HepG2 (cell line): Measurements from ENCODE around the gene TRIM44. TPM values are rescaled to one million over a fixed set of nuclear protein-coding genes. Genes with fewer than 3 reads are reported as not detected.
A peak's percentile ranks its signal among the peaks of the same experiment; 100 is the strongest.

ENCODE experiments used
- ATAC-seq: fragments of 200-7000 bp; cut with Tn5 transposase; 3 replicates; pipeline ENCODE4 v1.9.1; 2020; ENCODE audit warnings: mild to moderate bottlenecking, moderate library complexity
- BruUV-seq: library from RNA; stranded (reverse); fragments of 400-500 nt; replicated peaks from 2 replicates; lab custom pipeline; 2021; lab: Mats Ljungman, UMichigan
- CTCF ChIA-PET: fragments of 300-600 bp; formaldehyde crosslinking; extraction: SDS; loops from one replicate; lab custom pipeline; 2021; ENCODE audit warnings: low total read pairs, inconsistent platforms, low intra/inter-chr PET ratio; lab: Yijun Ruan, JAX
- POLR2A ChIA-PET: fragments of 350-600 bp; sonication (Branson Sonifier 250); formaldehyde crosslinking; loops from one replicate; lab custom pipeline; 2020; ENCODE audit warnings: antibody characterized with exemption, inconsistent platforms; lab: Yijun Ruan, JAX
- DNase-seq: peaks from one replicate; pipeline ENCODE4 v3.0.0-alpha.2; 2015; ENCODE audit warnings: low spot score
- FAIRE-seq: peaks from 3 replicates; lab custom pipeline; 2011; peaks lifted over from hg19 to GRCh38; lab: Jason Lieb, UNC
- H2AFZ ChIP-seq: one replicate; pipeline ENCODE4 v1.6.1; 2011; ENCODE audit warnings: low read length, inconsistent platforms
- H3K27ac ChIP-seq: fragments of 300-600 bp; 3 replicates; pipeline ENCODE4 v1.8.0; 2011; ENCODE audit warnings: mixed run types, mild to moderate bottlenecking, mixed read lengths, low read length, inconsistent platforms; ENCODE audit not compliant: insufficient read depth; ENCODE audit errors: extremely low read length
- H3K27me3 ChIP-seq, 2 experiments: fragments of 200-600 bp in 1 of 2; 2 replicates in 1 of 2; 3 replicates in 1 of 2; pipeline versions ENCODE4 v1.6.0 to v1.8.0; 2011; ENCODE audit warnings: low read length in 2 of 2, mild to moderate bottlenecking in 2 of 2, moderate library complexity in 2 of 2, inconsistent platforms in 1 of 2; ENCODE audit not compliant: insufficient read depth in 2 of 2, control insufficient read depth in 1 of 2
- H3K36me3 ChIP-seq, 2 experiments: fragments of 200-600 bp in 1 of 2; replicated peaks in 1 of 2; 2 replicates in 1 of 2; 3 replicates in 1 of 2; pipeline versions ENCODE4 v1.5.1 to v1.8.0; 2011; ENCODE audit warnings: low read length in 2 of 2, inconsistent platforms in 1 of 2; ENCODE audit not compliant: insufficient read depth in 2 of 2, control insufficient read depth in 1 of 2
- H3K4me1 ChIP-seq: 2 replicates; pipeline ENCODE4 v1.5.1; 2012; ENCODE audit warnings: low read length, inconsistent platforms; ENCODE audit not compliant: insufficient read depth
- H3K4me2 ChIP-seq: 2 replicates; pipeline ENCODE4 v1.6.0; 2011; ENCODE audit warnings: low read depth, low read length, inconsistent platforms
- H3K4me3 ChIP-seq, 3 experiments: fragments of 200-600 bp in 1 of 3; sonication (generic), shearing (Covaris generic) in 1 of 3; replicated peaks in 1 of 3; 2 replicates each; pipeline ENCODE4 v1.5.1; 2011 to 2016; ENCODE audit warnings: low read length in 3 of 3, inconsistent platforms in 2 of 3, low read depth in 2 of 3, mild to moderate bottlenecking in 2 of 3, control low read depth in 1 of 3, mixed read lengths in 1 of 3; ENCODE audit not compliant: insufficient read depth in 1 of 3
- H3K79me2 ChIP-seq: one replicate; pipeline ENCODE4 v1.6.1; 2011; ENCODE audit warnings: low read length, inconsistent platforms; ENCODE audit not compliant: insufficient read depth
- H3K9ac ChIP-seq: 2 replicates; pipeline ENCODE4 v1.6.0; 2011; ENCODE audit warnings: mild to moderate bottlenecking, low read depth, low read length, inconsistent platforms; ENCODE audit not compliant: insufficient read depth
- H3K9me3 ChIP-seq: 2 replicates; pipeline ENCODE4 v1.5.1; 2012; ENCODE audit warnings: mild to moderate bottlenecking, low read length
- H4K20me1 ChIP-seq: 2 replicates; pipeline ENCODE4 v1.6.0; 2011; ENCODE audit warnings: inconsistent platforms, mild to moderate bottlenecking, low read length, moderate library complexity; ENCODE audit not compliant: insufficient read depth
- CCDC6 ChIP-seq: sonication (generic); formaldehyde crosslinking; IDR thresholded peaks from 2 replicates; pipeline ENCODE4 v1.8.1; 2022; ENCODE audit warnings: mild to moderate bottlenecking, missing genetic modification reagents, moderate library complexity
- FOXA1 ChIP-seq, 2 experiments: fragments of 450-650 bp in 1 of 2; sonication (generic) in 1 of 2; formaldehyde crosslinking in 1 of 2; IDR thresholded peaks; 2 replicates each; pipeline versions ENCODE4 v1.4.0 to v1.6.1; 2016 to 2020; ENCODE audit warnings: missing genetic modification reagents in 1 of 2
- HNF4A ChIP-seq: sonication (generic); formaldehyde crosslinking; IDR thresholded peaks from 2 replicates; pipeline ENCODE4 v1.4.0; 2020; ENCODE audit warnings: missing genetic modification reagents
- MAFK ChIP-seq, 2 experiments: IDR thresholded peaks in 1 of 2; conservative IDR thresholded peaks in 1 of 2; 2 replicates each; pipeline ENCODE4 v1.6.1; 2011; ENCODE audit warnings: improper control_type of control experiment in 2 of 2, low read length in 2 of 2
- MAZ ChIP-seq, 2 experiments: sonication (generic) in 1 of 2; formaldehyde crosslinking in 1 of 2; IDR thresholded peaks; 2 replicates each; pipeline versions ENCODE4 v1.5.0 to v1.6.1; 2012 to 2020; ENCODE audit warnings: low read depth in 2 of 2, mild to moderate bottlenecking in 2 of 2, borderline replicate concordance in 1 of 2, improper control_type of control experiment in 1 of 2, low read length in 1 of 2, missing genetic modification reagents in 1 of 2, moderate library complexity in 1 of 2
- PAXIP1 ChIP-seq: sonication (generic); formaldehyde crosslinking; conservative IDR thresholded peaks from 2 replicates; pipeline ENCODE4 v1.4.0; 2020; ENCODE audit warnings: mild to moderate bottlenecking, missing genetic modification reagents, moderate library complexity
- TEAD3 ChIP-seq: optimal IDR thresholded peaks from 2 replicates; pipeline ENCODE3; 2016; ENCODE audit warnings: borderline replicate concordance
- U2AF1 ChIP-seq: fragments of 200-400 bp; formaldehyde crosslinking; optimal IDR thresholded peaks from 2 replicates; pipeline ENCODE3; 2017; ENCODE audit warnings: mild to moderate bottlenecking, low read depth, low read length
- ZNF235 ChIP-seq: sonication (generic); formaldehyde crosslinking; IDR thresholded peaks from 2 replicates; pipeline ENCODE4 v1.8.1; 2023; ENCODE audit warnings: mild to moderate bottlenecking, missing genetic modification reagents, borderline replicate concordance
- ZNF296 ChIP-seq: sonication (generic); formaldehyde crosslinking; conservative IDR thresholded peaks from 2 replicates; pipeline ENCODE4 v1.5.0; 2020; ENCODE audit warnings: mild to moderate bottlenecking, missing genetic modification reagents
- ZNF430 ChIP-seq: sonication (generic); formaldehyde crosslinking; IDR thresholded peaks from 2 replicates; pipeline ENCODE4 v1.9.0; 2021; ENCODE audit warnings: mild to moderate bottlenecking, missing genetic modification reagents
- WGBS: methylation state at CpG from one replicate; pipeline ENCODE4 v1.1.6; 2017; ENCODE audit warnings: low lambda C conversion rate; 5-methylcytosine and 5-hydroxymethylcytosine counted together
- in situ Hi-C: cut with HindIII; loops from 2 replicates; pipeline ENCODE4 v1.10.0; 2017; ENCODE audit warnings: low pct_unique_long_range_greater_than_20kb; ENCODE audit not compliant: extremely low pct_ligation_motif_present
- intact Hi-C: fragments of 100-400 bp; cut with micrococcal nuclease; formaldehyde crosslinking; loops from one replicate; pipeline ENCODE4 v1.10.0; 2022; ENCODE audit not compliant: unreplicated experiment
- polyA plus RNA-seq, 8 experiments: library from polyadenylated mRNA; depleted of rRNA in 3 of 8; stranded (reverse) in 7 of 8; unstranded in 1 of 8; fragments of >200 nt; fragmentation: Illumina TruSeq in 4 of 8; extraction: Trizol in 4 of 8; gene quantifications; 2 replicates each; pipeline versions ENCODE4 v1.2.1 to v1.2.3, GENCODE V29; 2011 to 2016; ENCODE audit warnings: low read depth in 4 of 8, missing spikeins in 1 of 8, mixed read lengths in 1 of 8; ENCODE audit not compliant: insufficient read depth in 1 of 8
- total RNA-seq, 5 experiments: library from RNA; depleted of rRNA; stranded (reverse); fragments of >200 nt; fragmentation: Illumina TruSeq; extraction: Trizol; gene quantifications; 2 replicates each; pipeline ENCODE4 v1.2.3, GENCODE V29; 2016; ENCODE audit warnings: low read depth in 1 of 5

The TRIM44 gene
- total and polyA plus RNA-seq, 2 of the 13 experiments (the other 11 are each of a cell fraction or from before 2014, with no cell fraction given) = 22.7 to 50.3 TPM

DNA sequence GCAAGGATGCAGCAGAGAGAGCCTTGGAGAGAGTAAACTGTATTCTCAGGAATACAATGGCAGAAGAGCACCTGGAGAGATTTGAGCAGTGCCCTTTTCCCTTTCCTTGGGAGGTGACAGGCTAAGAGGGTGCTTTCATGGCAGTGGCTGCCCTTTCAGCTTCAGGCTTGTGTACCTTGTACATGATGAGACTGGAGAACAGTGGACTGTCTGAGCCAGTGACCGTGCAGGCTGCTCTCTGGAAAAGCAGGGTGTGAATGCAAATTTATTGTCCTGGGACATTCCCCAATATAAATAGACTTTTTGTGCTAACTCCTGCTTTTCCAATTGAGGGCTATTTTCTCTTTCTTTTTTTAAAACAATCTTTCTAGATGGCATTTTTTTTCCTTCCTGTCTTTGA, 99.3 kb downstream of the TRIM44 start:
- POLR2A ChIA-PET = no interaction called here
- H3K4me2 ChIP-seq = no peak overlapping the region
- H3K27ac ChIP-seq = no peak overlapping the region
- no peak overlapping the region for H3K4me3 ChIP-seq
- no peaks in the 10 kb centered on the region; a peak in 2 of 5 replicates for H3K36me3 ChIP-seq
- intact Hi-C loops = no loop called here
- no peaks in the 10 kb centered on the region for H4K20me1 ChIP-seq
- DNase-seq = no peak
- H3K4me1 ChIP-seq = peaks cover 46% of the 10 kb centered on the region
- no peaks in the 10 kb centered on the region for H3K27me3 ChIP-seq
- H3K79me2 ChIP-seq = no peaks in the 10 kb centered on the region
- ATAC-seq = peak; percentile 69
- H2AFZ ChIP-seq = no peak overlapping the region
- TF ChIP-seq TEAD3 = no peak
- no peak for TF ChIP-seq ZNF235 (CRISPR knock-in tag)
- TF ChIP-seq ZNF296 = no peak
- no peak for TF ChIP-seq CCDC6 (CRISPR knock-in tag)
- TF ChIP-seq MAFK (conservative IDR thresholded peaks at IDR 0.05 in 1 of 2, IDR thresholded peaks at IDR 0.05 in 1 of 2; ENCODE audit: low read length in 2 of 2) = no peak
- TF ChIP-seq FOXA1 (IDR thresholded peaks at IDR 0.05) = no peak
- 0 out of 2 replicates have a peak, but pooled peaks have one; percentile 7 for TF ChIP-seq FOXA1 (CRISPR knock-in tag; IDR thresholded peaks at IDR 0.05)
- TF ChIP-seq HNF4A (CRISPR knock-in tag) = peak; percentile 28; the same call in 1 of the 2 replicates
- no peak for TF ChIP-seq MAZ (IDR thresholded peaks at IDR 0.05; ENCODE audit: borderline replicate concordance, low read depth, low read length)
- no peak for TF ChIP-seq MAZ (CRISPR knock-in tag; IDR thresholded peaks at IDR 0.05; ENCODE audit: low read depth)
- TF ChIP-seq, all 625 proteins: peak for 2
- WGBS = 73% methylated on average over 1 of the region's 1 CpG
- in situ Hi-C loops = no loop called here
- H3K9ac ChIP-seq = no peak overlapping the region
- BruUV-seq = no TSS peak
- FAIRE-seq = no peak
- CTCF ChIA-PET = no interaction called here
- H3K9me3 ChIP-seq = no peaks in the 10 kb centered on the region

- no TSS peak for BruUV-seq
- WGBS = 94% methylated on average over 1 of the region's 1 CpG
- in situ Hi-C loops = no loop called here
- DNase-seq (no peak), ATAC-seq (no peak)
- no peaks in the 10 kb centered on the region for H4K20me1 ChIP-seq
- peak overlapping the region; percentile 14; the same call in 1 of the 2 replicates for H3K4me2 ChIP-seq
- no peaks in the 10 kb centered on the region; a peak in 2 of 5 replicates for H3K36me3 ChIP-seq
- no peak overlapping the region for H2AFZ ChIP-seq
- POLR2A ChIA-PET = no interaction called here
- H3K9ac ChIP-seq = no peak overlapping the region
- H3K27ac ChIP-seq = no peak overlapping the region
- TF ChIP-seq HNF4A (CRISPR knock-in tag) (peak; percentile 10; the same call in 1 of the 2 replicates), PAXIP1 (CRISPR knock-in tag) (0 out of 2 replicates have a peak, but pooled peaks have one; percentile 25), ZNF430 (no peak), U2AF1 (no peak)
- TF ChIP-seq, all 625 proteins: peak for 2
- Histone ChIP-seq H3K79me2 (no peaks in the 10 kb centered on the region), H3K4me1 (peaks cover 46% of the 10 kb centered on the region), H3K4me3 (no peak overlapping the region), H3K27me3 (no peaks in the 10 kb centered on the region), H3K9me3 (no peaks in the 10 kb centered on the region)
- FAIRE-seq = no peak
- CTCF ChIA-PET = no interaction called here
- intact Hi-C loops = no loop called here
These were observed 100.7 kb downstream of the TRIM44 start for GRCh38 chr11:35763301-35763700.
